OCI-LY1 (cell line): Measurements from ENCODE around the gene KRT3.

Source experiments
- CTCF ChIP-seq: fragments of 200-600 bp; sonication (generic), shearing (Covaris generic); IDR thresholded peaks from 2 replicates; pipeline ENCODE4 v1.5.1; 2017; ENCODE audit warnings: mild to moderate bottlenecking, antibody characterized with exemption, low read length, moderate library complexity, mixed read lengths
- EZH2 ChIP-seq: fragments of 200-600 bp; sonication (generic), shearing (Covaris generic); IDR thresholded peaks from 2 replicates; pipeline ENCODE4 v1.8.0; 2017; ENCODE audit warnings: borderline replicate concordance, mixed run types, mild to moderate bottlenecking, antibody characterized with exemption, low read length, moderate library complexity, mixed read lengths

GRCh38 chr12:52817699-52818238 lies 21.9 kb upstream of the KRT3 start:
- no peak for TF ChIP-seq CTCF
- no peak for TF ChIP-seq EZH2
